WERI-Rb-1 (cell line): ENCODE measurements around the gene RCSD1.

ENCODE experiments used
- DNase-seq: peaks from one replicate; pipeline ENCODE4 v3.0.0-alpha.2; 2020
- H3K27ac ChIP-seq: fragments of 250-450 bp; sonication (Bioruptor Pico); 2 replicates; pipeline ENCODE4 v1.5.1; 2020; ENCODE audit warnings: mild to moderate bottlenecking, moderate library complexity
- H3K27me3 ChIP-seq: fragments of 250-450 bp; sonication (Bioruptor Pico); 2 replicates; pipeline ENCODE4 v1.5.1; 2021; ENCODE audit warnings: mild to moderate bottlenecking, low read depth, moderate library complexity; ENCODE audit not compliant: insufficient read depth, severe bottlenecking
- H3K36me3 ChIP-seq: fragments of 250-450 bp; sonication (Bioruptor Pico); 2 replicates; pipeline ENCODE4 v1.5.1; 2020; ENCODE audit warnings: mild to moderate bottlenecking, moderate library complexity
- H3K4me3 ChIP-seq: 2 replicates; pipeline ENCODE4 v1.5.1; 2011; ENCODE audit warnings: low read depth, mild to moderate bottlenecking, control low read depth, low read length
- H3K9me3 ChIP-seq: fragments of 250-450 bp; sonication (Bioruptor Pico); 2 replicates; pipeline ENCODE4 v1.5.1; 2021; ENCODE audit warnings: mild to moderate bottlenecking, moderate library complexity; ENCODE audit not compliant: severe bottlenecking
- CTCF ChIP-seq: IDR thresholded peaks from 2 replicates; pipeline ENCODE4 v1.5.1; 2011; ENCODE audit warnings: low read depth, mild to moderate bottlenecking, control low read depth, inconsistent platforms, low read length

Gene RCSD1

GRCh38 chr1:167693425-167694045 is 63.5 kb downstream of the RCSD1 start:
- no peaks in the 10 kb centered on the region for H3K36me3 ChIP-seq
- no peak for TF ChIP-seq CTCF
- H3K27me3 ChIP-seq = no peaks in the 10 kb centered on the region

GRCh38 chr1:167694691-167695090 is 64.7 kb downstream of the RCSD1 start:
- no peak overlapping the region for H3K27ac ChIP-seq
- no peak overlapping the region for H3K4me3 ChIP-seq
- TF ChIP-seq CTCF = no peak
- no peaks in the 10 kb centered on the region for H3K36me3 ChIP-seq
- DNase-seq = no peak
- no peaks in the 10 kb centered on the region for H3K9me3 ChIP-seq
- no peaks in the 10 kb centered on the region for H3K27me3 ChIP-seq

More at GRCh38 chr1:167693425-167694045, 63.5 kb downstream of the RCSD1 start:
- no peak for DNase-seq
- H3K4me3 ChIP-seq = no peak overlapping the region
- H3K27ac ChIP-seq = no peak overlapping the region
- no peaks in the 10 kb centered on the region for H3K9me3 ChIP-seq

GRCh38 chr1:167695147-167695546 is 65.1 kb downstream of the RCSD1 start:
- TF ChIP-seq CTCF = no peak
- Histone ChIP-seq H3K27me3 (no peaks in the 10 kb centered on the region), H3K9me3 (no peaks in the 10 kb centered on the region), H3K27ac (no peak overlapping the region), H3K4me3 (no peak overlapping the region), H3K36me3 (no peaks in the 10 kb centered on the region)
- no peak for DNase-seq

- no peak for TF ChIP-seq CTCF
- no peak for DNase-seq
- Histone ChIP-seq H3K27ac (no peak overlapping the region), H3K36me3 (no peaks in the 10 kb centered on the region), H3K27me3 (no peaks in the 10 kb centered on the region), H3K4me3 (no peak overlapping the region), H3K9me3 (no peaks in the 10 kb centered on the region)
These were observed 65.9 kb downstream of the RCSD1 start for GRCh38 chr1:167695756-167696561.

- no peaks in the 10 kb centered on the region for H3K27me3 ChIP-seq
- no peak for DNase-seq
- H3K9me3 ChIP-seq = no peaks in the 10 kb centered on the region
- H3K36me3 ChIP-seq = no peaks in the 10 kb centered on the region
- no peak overlapping the region for H3K27ac ChIP-seq
- TF ChIP-seq CTCF = no peak
- H3K4me3 ChIP-seq = no peak overlapping the region
These were observed 67.7 kb downstream of the RCSD1 start for GRCh38 chr1:167697667-167698141.
